VCaP (cell line): ENCODE measurements around the gene IER5.

Experiments used
- H3K27ac ChIP-seq: fragments of 450-650 bp; 2 replicates; pipeline ENCODE4 v1.5.1; 2017
- TF ChIP-seq, protein P1 (sequence below): fragments of 450-650 bp; conservative IDR thresholded peaks from 2 replicates; pipeline ENCODE4 v1.5.1; 2017; ENCODE audit warnings: mild to moderate bottlenecking, moderate library complexity

Gene IER5

DNA sequence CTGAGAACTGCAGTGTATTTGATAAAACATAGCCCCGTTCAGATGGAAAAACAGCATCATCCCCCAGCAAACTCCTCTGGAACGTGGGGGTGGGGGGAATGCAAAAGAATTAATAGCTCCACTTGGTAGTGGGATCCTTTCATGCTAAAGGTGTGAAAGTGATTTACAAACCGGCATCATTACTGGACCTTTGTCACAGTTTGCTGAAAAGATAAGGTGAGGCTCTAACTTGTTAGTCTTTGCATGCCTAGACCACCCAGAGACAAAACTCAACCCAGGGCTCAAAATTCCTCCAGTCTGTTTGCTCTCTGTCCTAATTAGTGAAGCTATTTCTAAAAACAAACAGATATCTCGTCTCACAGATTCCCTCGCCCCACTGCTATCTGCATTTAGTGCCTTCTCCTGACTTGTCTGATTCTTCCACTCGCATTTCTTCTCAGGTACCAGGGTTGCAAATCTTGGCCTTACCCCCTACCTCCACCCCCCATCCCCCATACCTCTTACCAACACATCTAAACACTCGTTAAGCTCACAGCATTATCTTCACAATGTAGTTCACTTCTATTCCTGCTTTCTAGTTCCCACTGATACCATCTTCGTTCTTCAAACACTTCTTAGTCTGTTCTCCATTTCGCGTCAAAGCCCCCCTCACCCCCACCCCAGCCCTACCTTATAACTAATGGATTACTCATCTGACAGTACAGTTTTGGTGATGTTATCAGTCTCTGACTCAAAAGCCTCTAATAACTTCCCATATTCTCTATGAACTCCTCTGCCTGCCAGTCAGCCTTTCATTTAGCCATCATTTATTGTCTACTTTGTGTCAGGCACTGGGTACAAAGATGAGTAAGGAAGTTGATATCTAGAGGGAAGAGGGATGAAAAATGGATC lies 11.8 kb downstream of the IER5 start:
- TF ChIP-seq, protein P1, sequence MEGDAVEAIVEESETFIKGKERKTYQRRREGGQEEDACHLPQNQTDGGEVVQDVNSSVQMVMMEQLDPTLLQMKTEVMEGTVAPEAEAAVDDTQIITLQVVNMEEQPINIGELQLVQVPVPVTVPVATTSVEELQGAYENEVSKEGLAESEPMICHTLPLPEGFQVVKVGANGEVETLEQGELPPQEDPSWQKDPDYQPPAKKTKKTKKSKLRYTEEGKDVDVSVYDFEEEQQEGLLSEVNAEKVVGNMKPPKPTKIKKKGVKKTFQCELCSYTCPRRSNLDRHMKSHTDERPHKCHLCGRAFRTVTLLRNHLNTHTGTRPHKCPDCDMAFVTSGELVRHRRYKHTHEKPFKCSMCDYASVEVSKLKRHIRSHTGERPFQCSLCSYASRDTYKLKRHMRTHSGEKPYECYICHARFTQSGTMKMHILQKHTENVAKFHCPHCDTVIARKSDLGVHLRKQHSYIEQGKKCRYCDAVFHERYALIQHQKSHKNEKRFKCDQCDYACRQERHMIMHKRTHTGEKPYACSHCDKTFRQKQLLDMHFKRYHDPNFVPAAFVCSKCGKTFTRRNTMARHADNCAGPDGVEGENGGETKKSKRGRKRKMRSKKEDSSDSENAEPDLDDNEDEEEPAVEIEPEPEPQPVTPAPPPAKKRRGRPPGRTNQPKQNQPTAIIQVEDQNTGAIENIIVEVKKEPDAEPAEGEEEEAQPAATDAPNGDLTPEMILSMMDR = no peak
- H3K27ac ChIP-seq = no peak overlapping the region

DNA sequence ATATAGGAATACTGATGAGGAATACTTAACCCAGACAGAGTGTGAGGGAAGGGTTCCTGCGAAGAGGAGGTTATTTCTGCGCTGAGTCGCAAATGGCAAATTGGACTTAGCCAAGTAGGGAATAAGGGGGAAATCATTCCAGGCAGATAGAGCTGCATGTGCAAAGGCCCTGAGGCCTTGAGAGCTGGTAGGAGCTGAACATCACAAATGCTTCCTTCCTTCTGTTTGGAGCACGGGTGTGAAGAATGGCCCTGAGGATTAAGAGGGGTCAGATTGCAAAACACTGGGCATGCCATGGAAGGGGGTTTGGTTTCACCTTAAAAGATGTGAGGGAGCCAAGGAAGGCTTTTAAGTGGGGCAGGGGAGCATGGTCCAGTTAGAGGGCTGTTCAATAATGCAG lies 12.4 kb downstream of the IER5 start:
- TF ChIP-seq, protein P1 = no peak
- no peak overlapping the region for H3K27ac ChIP-seq

DNA sequence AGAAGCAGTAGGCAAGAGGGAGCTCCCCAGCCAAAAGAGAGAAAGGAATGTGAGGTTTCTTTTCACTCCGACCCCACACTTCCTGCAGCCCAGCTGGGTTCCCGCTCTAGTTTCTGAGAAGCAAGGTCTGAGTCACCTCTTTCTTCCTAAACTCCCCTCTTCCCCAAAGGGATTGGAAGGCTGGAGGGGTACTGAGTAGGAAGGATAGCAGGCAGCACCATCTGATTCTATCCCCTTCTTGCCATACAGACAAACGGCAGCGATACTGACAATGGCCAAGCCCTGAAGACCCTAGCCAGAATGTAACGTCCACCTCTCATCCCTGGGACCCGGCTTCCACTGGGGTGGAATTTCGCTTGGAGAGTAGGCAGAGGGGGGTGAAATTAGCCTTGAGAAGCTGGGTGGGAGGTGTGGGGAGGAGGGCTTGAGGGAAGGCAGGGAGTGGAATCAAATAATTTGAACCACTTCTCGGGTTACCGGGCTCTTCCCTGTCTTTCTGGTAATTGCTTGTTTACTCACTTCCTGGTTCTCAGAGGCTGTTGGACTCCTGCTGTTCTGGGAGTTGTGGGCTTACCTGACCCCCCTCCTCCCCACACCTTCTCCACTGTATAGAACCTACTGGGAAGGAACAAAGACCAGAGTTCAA lies 13.2 kb downstream of the IER5 start:
- TF ChIP-seq, protein P1 = no peak
- no peak overlapping the region for H3K27ac ChIP-seq

DNA sequence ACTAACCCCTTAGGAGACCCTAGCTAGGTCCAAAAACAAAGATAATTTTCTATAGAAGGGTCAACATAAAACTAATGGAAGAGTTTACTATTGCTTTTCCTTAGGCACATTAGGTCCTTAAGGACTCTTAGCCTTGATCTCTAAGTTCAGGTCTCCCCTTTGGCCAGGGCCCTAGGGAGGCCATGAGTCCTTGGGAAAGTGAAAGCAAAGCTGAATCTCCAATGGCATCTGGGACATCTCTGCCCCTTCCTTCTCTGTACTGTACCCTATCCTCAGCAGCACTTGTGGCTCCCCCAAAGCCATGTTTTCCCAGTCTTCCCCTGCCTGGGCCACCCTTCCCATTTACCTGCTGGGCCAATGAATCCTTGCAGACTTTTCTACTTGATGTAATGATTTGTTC lies 14.3 kb downstream of the IER5 start:
- no peak overlapping the region for H3K27ac ChIP-seq
- TF ChIP-seq, protein P1 = no peak

DNA sequence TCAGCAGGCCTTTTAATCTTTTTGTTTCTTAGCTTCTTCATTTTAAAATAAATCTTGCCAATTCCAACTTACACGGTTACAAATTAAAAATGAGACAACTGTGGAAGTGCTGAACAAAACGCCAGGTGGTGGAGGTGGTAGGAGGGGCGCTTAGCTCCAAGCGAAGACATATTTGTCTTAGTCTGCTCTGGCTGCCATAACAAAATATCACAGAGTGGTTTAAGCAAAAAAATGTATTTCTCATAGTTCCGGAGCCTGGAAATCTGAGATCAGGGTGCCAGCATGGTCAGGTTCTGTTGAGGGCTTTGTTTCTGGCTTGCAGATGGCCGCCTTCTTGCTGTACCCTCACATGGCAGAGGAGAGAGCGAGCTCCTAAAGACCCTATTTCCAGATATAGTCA lies 14.9 kb downstream of the IER5 start:
- no peak overlapping the region for H3K27ac ChIP-seq
- TF ChIP-seq, protein P1 = no peak

DNA sequence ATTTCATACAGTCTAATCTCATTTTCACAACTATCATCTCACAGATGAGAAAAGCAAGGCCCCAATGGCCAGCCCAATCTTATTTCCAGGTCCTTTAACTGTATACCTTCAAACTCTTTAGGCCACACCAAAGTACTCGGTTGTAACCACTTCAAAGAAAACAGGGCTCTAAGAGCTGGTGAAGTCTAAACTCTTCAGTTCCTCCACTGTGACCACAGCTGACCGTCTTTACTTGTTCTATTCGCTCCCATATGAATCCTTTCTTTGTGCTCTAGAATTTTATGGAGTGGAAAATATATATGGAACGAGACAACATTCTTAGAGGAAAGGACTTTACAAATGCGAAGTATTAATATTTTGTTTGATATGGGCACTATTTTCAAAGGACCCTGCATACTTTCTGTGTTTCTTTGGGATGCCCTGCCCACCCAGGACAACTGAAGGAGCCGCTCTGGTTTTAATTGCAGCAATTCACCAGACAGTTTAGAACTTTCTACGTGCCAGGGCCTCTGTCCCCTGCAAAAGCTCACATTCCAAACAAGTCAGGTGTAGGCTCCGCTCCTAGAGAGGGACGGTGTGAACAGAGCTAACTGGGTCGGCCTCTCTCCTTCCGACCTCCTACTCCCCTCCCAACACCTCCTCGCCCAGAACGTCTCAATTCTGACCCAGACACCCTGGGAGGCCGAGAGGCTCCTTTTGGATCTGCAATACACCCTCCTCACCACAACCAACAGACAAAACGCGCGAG lies 15.7 kb downstream of the IER5 start:
- TF ChIP-seq, protein P1 = no peak
- H3K27ac ChIP-seq = peak overlapping the region; percentile 78

DNA sequence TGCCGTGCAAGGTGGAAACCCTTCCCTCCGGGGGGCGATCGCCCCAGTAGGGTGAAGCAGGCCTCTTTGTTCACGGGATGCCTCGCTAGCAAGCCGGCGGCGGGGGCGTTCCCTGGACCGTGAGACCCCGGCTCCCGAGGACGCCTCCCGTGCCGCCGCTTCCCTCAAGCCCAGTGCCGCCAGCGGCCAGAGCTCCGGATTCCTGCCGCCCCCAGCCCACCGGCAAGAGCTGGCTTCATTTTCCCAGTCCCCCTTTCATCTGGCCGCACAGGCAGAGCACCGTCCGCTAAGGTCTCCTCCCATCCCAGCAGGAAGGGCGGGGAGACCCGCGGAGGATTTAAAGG lies 16.3 kb downstream of the IER5 start:
- TF ChIP-seq, protein P1 = peak; percentile 38; the same call in 1 of the 2 replicates
- peak overlapping the region; percentile 78 for H3K27ac ChIP-seq
